HepG2 (cell line): ENCODE measurements around the gene TM4SF18. TPM values are rescaled to one million over a fixed set of nuclear protein-coding genes. Genes with fewer than 3 reads are reported as not detected.
A peak's percentile ranks its signal among the peaks of the same experiment; 100 is the strongest.

Source experiments
- ATAC-seq: fragments of 200-7000 bp; cut with Tn5 transposase; 3 replicates; pipeline ENCODE4 v1.9.1; 2020; ENCODE audit warnings: mild to moderate bottlenecking, moderate library complexity
- BruUV-seq: library from RNA; stranded (reverse); fragments of 400-500 nt; replicated peaks from 2 replicates; lab custom pipeline; 2021; lab: Mats Ljungman, UMichigan
- CTCF ChIA-PET: fragments of 300-600 bp; formaldehyde crosslinking; extraction: SDS; loops from one replicate; lab custom pipeline; 2021; ENCODE audit warnings: low total read pairs, inconsistent platforms, low intra/inter-chr PET ratio; lab: Yijun Ruan, JAX
- POLR2A ChIA-PET: fragments of 350-600 bp; sonication (Branson Sonifier 250); formaldehyde crosslinking; loops from one replicate; lab custom pipeline; 2020; ENCODE audit warnings: antibody characterized with exemption, inconsistent platforms; lab: Yijun Ruan, JAX
- DNase-seq: peaks from one replicate; pipeline ENCODE4 v3.0.0-alpha.2; 2015; ENCODE audit warnings: low spot score
- FAIRE-seq: peaks from 3 replicates; lab custom pipeline; 2011; peaks lifted over from hg19 to GRCh38; lab: Jason Lieb, UNC
- H2AFZ ChIP-seq: one replicate; pipeline ENCODE4 v1.6.1; 2011; ENCODE audit warnings: low read length, inconsistent platforms
- H3K27ac ChIP-seq: fragments of 300-600 bp; 3 replicates; pipeline ENCODE4 v1.8.0; 2011; ENCODE audit warnings: mixed run types, mild to moderate bottlenecking, mixed read lengths, low read length, inconsistent platforms; ENCODE audit not compliant: insufficient read depth; ENCODE audit errors: extremely low read length
- H3K27me3 ChIP-seq, 2 experiments: fragments of 200-600 bp in 1 of 2; 2 replicates in 1 of 2; 3 replicates in 1 of 2; pipeline versions ENCODE4 v1.6.0 to v1.8.0; 2011; ENCODE audit warnings: low read length in 2 of 2, mild to moderate bottlenecking in 2 of 2, moderate library complexity in 2 of 2, inconsistent platforms in 1 of 2; ENCODE audit not compliant: insufficient read depth in 2 of 2, control insufficient read depth in 1 of 2
- H3K36me3 ChIP-seq, 2 experiments: fragments of 200-600 bp in 1 of 2; replicated peaks in 1 of 2; 2 replicates in 1 of 2; 3 replicates in 1 of 2; pipeline versions ENCODE4 v1.5.1 to v1.8.0; 2011; ENCODE audit warnings: low read length in 2 of 2, inconsistent platforms in 1 of 2; ENCODE audit not compliant: insufficient read depth in 2 of 2, control insufficient read depth in 1 of 2
- H3K4me1 ChIP-seq: 2 replicates; pipeline ENCODE4 v1.5.1; 2012; ENCODE audit warnings: low read length, inconsistent platforms; ENCODE audit not compliant: insufficient read depth
- H3K4me2 ChIP-seq: 2 replicates; pipeline ENCODE4 v1.6.0; 2011; ENCODE audit warnings: low read depth, low read length, inconsistent platforms
- H3K4me3 ChIP-seq, 3 experiments: fragments of 200-600 bp in 1 of 3; sonication (generic), shearing (Covaris generic) in 1 of 3; replicated peaks in 1 of 3; 2 replicates each; pipeline ENCODE4 v1.5.1; 2011 to 2016; ENCODE audit warnings: low read length in 3 of 3, inconsistent platforms in 2 of 3, low read depth in 2 of 3, mild to moderate bottlenecking in 2 of 3, control low read depth in 1 of 3, mixed read lengths in 1 of 3; ENCODE audit not compliant: insufficient read depth in 1 of 3
- H3K79me2 ChIP-seq: one replicate; pipeline ENCODE4 v1.6.1; 2011; ENCODE audit warnings: low read length, inconsistent platforms; ENCODE audit not compliant: insufficient read depth
- H3K9ac ChIP-seq: 2 replicates; pipeline ENCODE4 v1.6.0; 2011; ENCODE audit warnings: mild to moderate bottlenecking, low read depth, low read length, inconsistent platforms; ENCODE audit not compliant: insufficient read depth
- H3K9me3 ChIP-seq: 2 replicates; pipeline ENCODE4 v1.5.1; 2012; ENCODE audit warnings: mild to moderate bottlenecking, low read length
- H4K20me1 ChIP-seq: 2 replicates; pipeline ENCODE4 v1.6.0; 2011; ENCODE audit warnings: inconsistent platforms, mild to moderate bottlenecking, low read length, moderate library complexity; ENCODE audit not compliant: insufficient read depth
- EP300 ChIP-seq, 3 experiments: sonication (generic) in 1 of 3; formaldehyde crosslinking in 1 of 3; IDR thresholded peaks; 2 replicates each; pipeline versions ENCODE4 v1.5.1 to v1.6.1; 2011 to 2020; ENCODE audit warnings: low read depth in 2 of 3, low read length in 2 of 3, borderline replicate concordance in 1 of 3, improper control_type of control experiment in 1 of 3, mild to moderate bottlenecking in 1 of 3, missing genetic modification reagents in 1 of 3, moderate library complexity in 1 of 3
- IRF2 ChIP-seq: IDR thresholded peaks from 2 replicates; pipeline ENCODE4 v1.6.1; 2018; ENCODE audit warnings: missing genetic modification reagents, missing compliant biosample characterization
- JUNB ChIP-seq: sonication (generic); formaldehyde crosslinking; IDR thresholded peaks from 2 replicates; pipeline ENCODE4 v1.8.0; 2022; ENCODE audit warnings: missing genetic modification reagents, mild to moderate bottlenecking, borderline replicate concordance
- TAF1 ChIP-seq: sonication (generic); formaldehyde crosslinking; IDR thresholded peaks from 2 replicates; pipeline ENCODE4 v1.4.0; 2020; ENCODE audit warnings: missing genetic modification reagents
- ZBTB33 ChIP-seq: sonication (generic); formaldehyde crosslinking; IDR thresholded peaks from 2 replicates; pipeline ENCODE4 v1.4.0; 2020; ENCODE audit warnings: missing genetic modification reagents
- ZNF30 ChIP-seq: sonication (generic); formaldehyde crosslinking; IDR thresholded peaks from 2 replicates; pipeline ENCODE4 v1.5.0; 2020; ENCODE audit warnings: mild to moderate bottlenecking, missing genetic modification reagents
- ZNF446 ChIP-seq: sonication (generic); formaldehyde crosslinking; IDR thresholded peaks from 2 replicates; pipeline ENCODE4 v1.5.0; 2020; ENCODE audit warnings: mild to moderate bottlenecking, missing genetic modification reagents
- ZNF629 ChIP-seq: sonication (generic); formaldehyde crosslinking; conservative IDR thresholded peaks from 2 replicates; pipeline ENCODE4 v1.5.0; 2020; ENCODE audit warnings: missing genetic modification reagents
- WGBS: methylation state at CpG from one replicate; pipeline ENCODE4 v1.1.6; 2017; ENCODE audit warnings: low lambda C conversion rate; 5-methylcytosine and 5-hydroxymethylcytosine counted together
- in situ Hi-C: cut with HindIII; loops from 2 replicates; pipeline ENCODE4 v1.10.0; 2017; ENCODE audit warnings: low pct_unique_long_range_greater_than_20kb; ENCODE audit not compliant: extremely low pct_ligation_motif_present
- intact Hi-C: fragments of 100-400 bp; cut with micrococcal nuclease; formaldehyde crosslinking; loops from one replicate; pipeline ENCODE4 v1.10.0; 2022; ENCODE audit not compliant: unreplicated experiment
- polyA plus RNA-seq, 8 experiments: library from polyadenylated mRNA; depleted of rRNA in 3 of 8; stranded (reverse) in 7 of 8; unstranded in 1 of 8; fragments of >200 nt; fragmentation: Illumina TruSeq in 4 of 8; extraction: Trizol in 4 of 8; gene quantifications; 2 replicates each; pipeline versions ENCODE4 v1.2.1 to v1.2.3, GENCODE V29; 2011 to 2016; ENCODE audit warnings: low read depth in 4 of 8, missing spikeins in 1 of 8, mixed read lengths in 1 of 8; ENCODE audit not compliant: insufficient read depth in 1 of 8
- total RNA-seq, 5 experiments: library from RNA; depleted of rRNA; stranded (reverse); fragments of >200 nt; fragmentation: Illumina TruSeq; extraction: Trizol; gene quantifications; 2 replicates each; pipeline ENCODE4 v1.2.3, GENCODE V29; 2016; ENCODE audit warnings: low read depth in 1 of 5
- TF ChIP-seq, protein P1 (sequence below): IDR thresholded peaks from 2 replicates; pipeline ENCODE4 v1.6.1; 2016
- TF ChIP-seq, protein P2 (sequence below): IDR thresholded peaks from 2 replicates; pipeline ENCODE4 v1.6.1; 2016; ENCODE audit warnings: low read depth, borderline replicate concordance
- TF ChIP-seq, protein P3 (sequence below): IDR thresholded peaks from 2 replicates; pipeline ENCODE4 v1.6.1; 2016; ENCODE audit warnings: missing compliant biosample characterization, missing genetic modification reagents, borderline replicate concordance
- TF ChIP-seq, protein P4 (sequence below): sonication (generic); formaldehyde crosslinking; IDR thresholded peaks from 2 replicates; pipeline ENCODE4 v1.4.0; 2020; ENCODE audit warnings: missing genetic modification reagents
- TF ChIP-seq, protein P5 (sequence below): sonication (generic); formaldehyde crosslinking; IDR thresholded peaks from 2 replicates; pipeline ENCODE4 v1.4.0; 2020; ENCODE audit warnings: missing genetic modification reagents

The TM4SF18 gene
- total and polyA plus RNA-seq, 2 of the 13 experiments (the other 11 are each of a cell fraction or from before 2014, with no cell fraction given), result 0.15 TPM; not detected in 1

DNA sequence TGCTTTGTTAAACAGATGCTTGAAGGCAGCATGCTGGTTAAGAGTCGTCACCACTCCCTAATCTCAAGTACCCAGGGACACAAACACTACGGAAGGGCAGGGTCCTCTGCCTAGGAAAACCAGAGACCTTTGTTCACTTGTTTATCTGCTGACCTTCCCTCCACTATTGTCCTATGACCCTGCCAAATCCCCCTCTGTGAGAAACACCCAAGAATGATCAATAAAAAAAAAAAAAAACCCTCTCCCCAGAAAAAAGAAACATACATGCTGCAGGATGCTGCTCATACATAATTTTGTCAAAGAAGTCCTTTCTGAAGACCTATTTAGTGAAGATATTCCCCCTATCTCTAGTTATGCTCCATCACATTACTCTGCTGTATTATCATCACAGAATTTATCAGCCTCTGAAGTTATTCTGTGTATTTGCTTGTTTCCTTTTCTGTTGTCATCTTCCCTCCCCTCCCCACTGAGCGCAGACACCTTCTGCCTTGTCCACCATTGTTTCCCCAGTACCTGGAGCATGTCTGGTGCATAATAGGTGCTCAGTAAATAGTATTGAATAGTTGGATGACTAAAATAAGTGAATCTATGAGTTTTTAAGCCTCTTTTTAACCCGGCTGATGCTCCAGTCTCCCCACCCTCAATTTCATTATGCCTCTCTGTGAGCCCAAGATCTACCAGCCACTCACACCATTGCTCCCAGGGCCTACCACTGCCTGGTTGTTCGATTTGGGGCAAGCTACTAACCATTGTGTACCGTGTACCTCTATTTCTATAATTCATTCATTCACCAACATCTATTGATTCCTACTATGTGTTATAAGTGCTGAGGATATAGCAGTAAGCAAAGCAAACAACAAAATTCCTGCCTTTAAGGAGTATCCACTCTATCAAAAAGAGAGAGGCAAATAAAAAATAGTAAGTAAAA is 48.0 kb upstream of the TM4SF18 start:
- peaks cover 0 to 3% of the 10 kb centered on the region in 2 experiments; a peak in 2 of 5 replicates for H3K27me3 ChIP-seq
- ChIA-PET CTCF (no interaction called here), POLR2A (interaction anchor here (0.7 to 1.2 kb wide), 5 partner anchors 8 to 20 kb away, joined by 3 to 5 read pairs (median 4); no protein-coding TSS in a partner anchor)
- intact Hi-C loops (no loop called here), in situ Hi-C loops (no loop called here)
- ATAC-seq (peak; percentile 4; the same call in 2 of the 3 replicates), FAIRE-seq (no peak), DNase-seq (no peak)
- no TSS peak for BruUV-seq
- H3K79me2 ChIP-seq, result peaks cover 52% of the 10 kb centered on the region
- no peak overlapping the region for H2AFZ ChIP-seq
- 52% methylated on average over 5 of the region's 6 CpGs for WGBS
- peaks cover 70% of the 10 kb centered on the region for H3K4me1 ChIP-seq
- no peaks in the 10 kb centered on the region for H3K36me3 ChIP-seq
- H3K27ac ChIP-seq, result peak overlapping the region; percentile 100
- no peaks in the 10 kb centered on the region for H3K9me3 ChIP-seq
- peak overlapping the region; percentile 52 for H3K4me2 ChIP-seq
- no peak overlapping the region for H3K4me3 ChIP-seq
- H3K9ac ChIP-seq, result peak overlapping the region; percentile 61
- H4K20me1 ChIP-seq, result no peaks in the 10 kb centered on the region
- TF ChIP-seq, protein P1, sequence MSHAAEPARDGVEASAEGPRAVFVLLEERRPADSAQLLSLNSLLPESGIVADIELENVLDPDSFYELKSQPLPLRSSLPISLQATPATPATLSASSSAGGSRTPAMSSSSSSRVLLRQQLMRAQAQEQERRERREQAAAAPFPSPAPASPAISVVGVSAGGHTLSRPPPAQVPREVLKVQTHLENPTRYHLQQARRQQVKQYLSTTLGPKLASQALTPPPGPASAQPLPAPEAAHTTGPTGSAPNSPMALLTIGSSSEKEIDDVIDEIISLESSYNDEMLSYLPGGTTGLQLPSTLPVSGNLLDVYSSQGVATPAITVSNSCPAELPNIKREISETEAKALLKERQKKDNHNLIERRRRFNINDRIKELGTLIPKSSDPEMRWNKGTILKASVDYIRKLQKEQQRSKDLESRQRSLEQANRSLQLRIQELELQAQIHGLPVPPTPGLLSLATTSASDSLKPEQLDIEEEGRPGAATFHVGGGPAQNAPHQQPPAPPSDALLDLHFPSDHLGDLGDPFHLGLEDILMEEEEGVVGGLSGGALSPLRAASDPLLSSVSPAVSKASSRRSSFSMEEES (CRISPR knock-in tag), result no peak
- TF ChIP-seq EP300 (IDR thresholded peaks at IDR 0.05; ENCODE audit: low read depth in 2 of 2, low read length in 2 of 2), result peak in 1 of 2 experiments; percentile 61; a peak in 2 of 4 replicates
- TF ChIP-seq EP300 (CRISPR knock-in tag; IDR thresholded peaks at IDR 0.05; ENCODE audit: borderline replicate concordance), result no peak
- no peak for TF ChIP-seq IRF2 (CRISPR knock-in tag)
- TF ChIP-seq ZNF30 (CRISPR knock-in tag), result no peak
- TF ChIP-seq, protein P2, sequence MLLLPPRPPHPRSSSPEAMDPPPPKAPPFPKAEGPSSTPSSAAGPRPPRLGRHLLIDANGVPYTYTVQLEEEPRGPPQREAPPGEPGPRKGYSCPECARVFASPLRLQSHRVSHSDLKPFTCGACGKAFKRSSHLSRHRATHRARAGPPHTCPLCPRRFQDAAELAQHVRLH, result no peak
- TF ChIP-seq, protein P3, sequence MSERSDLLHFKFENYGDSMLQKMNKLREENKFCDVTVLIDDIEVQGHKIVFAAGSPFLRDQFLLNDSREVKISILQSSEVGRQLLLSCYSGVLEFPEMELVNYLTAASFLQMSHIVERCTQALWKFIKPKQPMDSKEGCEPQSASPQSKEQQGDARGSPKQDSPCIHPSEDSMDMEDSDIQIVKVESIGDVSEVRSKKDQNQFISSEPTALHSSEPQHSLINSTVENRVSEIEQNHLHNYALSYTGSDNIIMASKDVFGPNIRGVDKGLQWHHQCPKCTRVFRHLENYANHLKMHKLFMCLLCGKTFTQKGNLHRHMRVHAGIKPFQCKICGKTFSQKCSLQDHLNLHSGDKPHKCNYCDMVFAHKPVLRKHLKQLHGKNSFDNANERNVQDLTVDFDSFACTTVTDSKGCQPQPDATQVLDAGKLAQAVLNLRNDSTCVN (CRISPR knock-in tag), result no peak
- TF ChIP-seq TAF1, result no peak
- no peak for TF ChIP-seq JUNB (CRISPR knock-in tag)
- no peak for TF ChIP-seq ZBTB33 (CRISPR knock-in tag)
- no peak for TF ChIP-seq ZNF629 (CRISPR knock-in tag)
- TF ChIP-seq, protein P4, sequence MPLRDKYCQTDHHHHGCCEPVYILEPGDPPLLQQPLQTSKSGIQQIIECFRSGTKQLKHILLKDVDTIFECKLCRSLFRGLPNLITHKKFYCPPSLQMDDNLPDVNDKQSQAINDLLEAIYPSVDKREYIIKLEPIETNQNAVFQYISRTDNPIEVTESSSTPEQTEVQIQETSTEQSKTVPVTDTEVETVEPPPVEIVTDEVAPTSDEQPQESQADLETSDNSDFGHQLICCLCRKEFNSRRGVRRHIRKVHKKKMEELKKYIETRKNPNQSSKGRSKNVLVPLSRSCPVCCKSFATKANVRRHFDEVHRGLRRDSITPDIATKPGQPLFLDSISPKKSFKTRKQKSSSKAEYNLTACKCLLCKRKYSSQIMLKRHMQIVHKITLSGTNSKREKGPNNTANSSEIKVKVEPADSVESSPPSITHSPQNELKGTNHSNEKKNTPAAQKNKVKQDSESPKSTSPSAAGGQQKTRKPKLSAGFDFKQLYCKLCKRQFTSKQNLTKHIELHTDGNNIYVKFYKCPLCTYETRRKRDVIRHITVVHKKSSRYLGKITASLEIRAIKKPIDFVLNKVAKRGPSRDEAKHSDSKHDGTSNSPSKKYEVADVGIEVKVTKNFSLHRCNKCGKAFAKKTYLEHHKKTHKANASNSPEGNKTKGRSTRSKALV (CRISPR knock-in tag), result no peak
- TF ChIP-seq, protein P5, sequence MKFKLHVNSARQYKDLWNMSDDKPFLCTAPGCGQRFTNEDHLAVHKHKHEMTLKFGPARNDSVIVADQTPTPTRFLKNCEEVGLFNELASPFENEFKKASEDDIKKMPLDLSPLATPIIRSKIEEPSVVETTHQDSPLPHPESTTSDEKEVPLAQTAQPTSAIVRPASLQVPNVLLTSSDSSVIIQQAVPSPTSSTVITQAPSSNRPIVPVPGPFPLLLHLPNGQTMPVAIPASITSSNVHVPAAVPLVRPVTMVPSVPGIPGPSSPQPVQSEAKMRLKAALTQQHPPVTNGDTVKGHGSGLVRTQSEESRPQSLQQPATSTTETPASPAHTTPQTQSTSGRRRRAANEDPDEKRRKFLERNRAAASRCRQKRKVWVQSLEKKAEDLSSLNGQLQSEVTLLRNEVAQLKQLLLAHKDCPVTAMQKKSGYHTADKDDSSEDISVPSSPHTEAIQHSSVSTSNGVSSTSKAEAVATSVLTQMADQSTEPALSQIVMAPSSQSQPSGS (CRISPR knock-in tag), result no peak
- no peak for TF ChIP-seq ZNF446 (CRISPR knock-in tag)
